Spleen (tissue), 11 donors: ENCODE data around the gene NAA40. TPM values are rescaled to one million over a fixed set of nuclear protein-coding genes. Genes with fewer than 3 reads are reported as not detected.

ENCODE experiments used
- DNase-seq: peaks from one replicate; pipeline ENCODE4 v3.0.0-alpha.2; 2020
- H3K27ac ChIP-seq, 8 donors: fragments of 200-600 bp; sonication (generic) in 7 of 8; 1 replicate in 4 of 8; 2 replicates in 4 of 8; pipeline versions ENCODE4 v1.5.0 to v1.8.0; 2016 to 2021; ENCODE audit warnings: inconsistent platforms in 4 of 8, mild to moderate bottlenecking in 4 of 8, moderate library complexity in 1 of 8
- H3K27me3 ChIP-seq, 7 donors: fragments of 200-600 bp; sonication (generic) in 6 of 7; replicated peaks in 1 of 7; 1 replicate in 4 of 7; 2 replicates in 3 of 7; pipeline versions ENCODE4 v1.5.0 to v1.8.0; 2016 to 2021; ENCODE audit warnings: inconsistent platforms in 3 of 7, mild to moderate bottlenecking in 1 of 7
- H3K36me3 ChIP-seq, 6 donors: fragments of 200-600 bp; sonication (generic) in 5 of 6; 1 replicate in 4 of 6; 2 replicates in 2 of 6; pipeline versions ENCODE4 v1.5.0 to v1.8.0; 2016 to 2021; ENCODE audit warnings: inconsistent platforms in 2 of 6
- H3K4me1 ChIP-seq, 6 donors: fragments of 200-600 bp; sonication (generic) in 5 of 6; 1 replicate in 3 of 6; 2 replicates in 3 of 6; pipeline versions ENCODE4 v1.5.0 to v1.8.0; 2016 to 2021; ENCODE audit warnings: inconsistent platforms in 3 of 6
- H3K4me3 ChIP-seq, 8 donors: fragments of 200-600 bp; sonication (generic) in 7 of 8; 1 replicate in 4 of 8; 2 replicates in 4 of 8; pipeline versions ENCODE4 v1.5.0 to v1.8.0; 2016 to 2021; ENCODE audit warnings: inconsistent platforms in 4 of 8, mild to moderate bottlenecking in 4 of 8, moderate library complexity in 2 of 8
- H3K9me3 ChIP-seq, 8 donors: fragments of 200-600 bp; sonication (generic) in 7 of 8; 1 replicate in 4 of 8; 2 replicates in 4 of 8; pipeline versions ENCODE4 v1.5.0 to v1.8.0; 2016 to 2021; ENCODE audit warnings: inconsistent platforms in 4 of 8
- POLR2A ChIP-seq, 3 donors: fragments of 450-650 bp; IDR thresholded peaks; one replicate each; pipeline ENCODE4 v1.5.1; 2017; ENCODE audit warnings: antibody characterized with exemption in 3 of 3, mild to moderate bottlenecking in 1 of 3
- POLR2AphosphoS5 ChIP-seq, 3 donors: sonication (generic); formaldehyde crosslinking; IDR thresholded peaks; one replicate each; pipeline ENCODE4 v1.5.1; 2017; ENCODE audit warnings: antibody characterized with exemption in 3 of 3
- WGBS, 5 donors: extraction: QIAGEN DNeasy Blood & Tissue Kit in 3 of 5; methylation state at CpG; one replicate each; pipeline versions ENCODE4 v1.1.5 to v1.1.7; 2013 to 2018; 5-methylcytosine and 5-hydroxymethylcytosine counted together
- intact Hi-C: fragments of 100-400 bp; cut with DNase I; formaldehyde crosslinking; loops from one replicate; pipeline ENCODE4 v1.15.0; 2023; ENCODE audit warnings: low total_unique reads
- polyA plus RNA-seq, 3 donors: library from polyadenylated mRNA; stranded (reverse); fragments of 200-250 nt; gene quantifications; one replicate each; pipeline ENCODE4 v1.2.1, GENCODE V29; 2013
- total RNA-seq, 7 donors: library from RNA; depleted of rRNA in 3 of 7; stranded (reverse); fragments of >200 nt in 3 of 7; fragmentation: NEBNext Ultra II Directional in 4 of 7; extraction: Animal tissue kit (Norgen Biotek cat#: 25700) in 4 of 7; gene quantifications; one replicate each; pipeline versions ENCODE4 v1.1.0 to v1.2.1, GENCODE V29; 2016 to 2021
- TF ChIP-seq, protein P1 (sequence below), 11 experiments: fragments of 200-600 bp in 7 of 11; fragments of 450-650 bp in 4 of 11; sonication (generic) in 4 of 11; IDR thresholded peaks in 8 of 11; conservative IDR thresholded peaks in 3 of 11; 1 replicate in 7 of 11; 2 replicates in 4 of 11; pipeline versions ENCODE4 v1.4.0 to v1.8.0; 2016 to 2021; ENCODE audit warnings: antibody characterized with exemption in 11 of 11, inconsistent platforms in 4 of 11, mild to moderate bottlenecking in 1 of 11
- donor health status: healthy with polysubstance abuse.
- donor health status: DM: no; HTN: no; CAD: no; lungs with moderate emphysema.
- donor health status: DM: no; HTN: no; CAD: no.
- donor health status: Bipolar disorder and iron deficiency.
- donor health status: healthy.
- donor health status: DM: no; HTN: no; CAD: no.
- donor health status: DM: yes; HTN: yes; CAD: no.

Gene NAA40
- total and polyA plus RNA-seq, 10 donors = 12.1 to 45.4 (median 30.2) TPM

DNA sequence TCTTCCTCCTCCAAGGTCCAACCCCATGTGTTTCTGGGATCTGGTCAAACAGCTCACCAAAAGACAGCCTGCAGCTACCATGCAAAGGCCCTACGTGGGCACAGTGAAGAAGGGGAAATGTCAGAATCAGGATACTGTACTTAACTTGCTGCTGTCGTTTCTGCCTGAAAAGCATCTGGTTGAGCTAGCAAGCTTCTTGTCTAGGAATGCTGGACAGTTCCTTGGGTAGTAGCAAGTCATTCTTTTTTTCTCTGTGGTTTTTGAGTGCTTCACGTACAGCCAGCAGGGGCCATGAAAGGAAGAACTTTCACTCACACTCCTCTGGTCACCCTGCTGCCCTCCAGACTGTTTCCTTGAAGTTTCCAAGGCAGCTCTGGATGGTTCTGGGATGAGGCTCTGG lies 46.6 kb upstream of the NAA40 start:
- no peak for DNase-seq
- 18 to 30% (median 20%) methylated on average over 3 of the region's 3 CpGs for WGBS, 5 donors
- peaks cover 31 to 85% (median 51%) of the 10 kb centered on the region in 6 donors for H3K4me1 ChIP-seq

DNA sequence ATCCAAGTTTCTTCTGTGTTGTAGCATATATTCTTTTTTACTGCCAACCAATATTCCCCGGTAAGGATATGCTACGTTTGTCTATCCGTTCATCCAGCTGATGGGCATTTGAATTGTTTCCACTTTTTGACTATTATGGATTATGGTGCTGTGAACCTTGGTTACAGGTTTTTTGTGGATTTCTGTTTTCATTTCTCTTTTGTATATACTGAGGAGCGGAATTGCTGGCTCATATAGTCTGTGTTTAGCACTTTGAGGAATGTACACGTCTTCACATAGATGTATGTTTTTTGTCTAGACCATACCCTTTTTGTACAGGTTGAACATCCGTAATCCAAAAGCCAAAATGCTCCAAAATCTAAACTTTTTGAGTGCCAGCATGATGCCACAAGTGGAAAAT lies 45.4 kb upstream of the NAA40 start:
- no peaks in the 10 kb centered on the region for H3K27me3 ChIP-seq
- 95 to 99% (median 97%) methylated on average over 6 of the region's 6 CpGs for WGBS, 5 donors
- DNase-seq = no peak
- intact Hi-C loops = no loop called here
- no peaks in the 10 kb centered on the region for H3K9me3 ChIP-seq
- H3K4me3 ChIP-seq = no peak overlapping the region
- H3K4me1 ChIP-seq = peaks cover 20 to 73% (median 39%) of the 10 kb centered on the region in 6 donors
- TF ChIP-seq POLR2AphosphoS5 (IDR thresholded peaks at IDR 0.05) (no peak), POLR2A (IDR thresholded peaks at IDR 0.05) (no peak)
- TF ChIP-seq, protein P1, sequence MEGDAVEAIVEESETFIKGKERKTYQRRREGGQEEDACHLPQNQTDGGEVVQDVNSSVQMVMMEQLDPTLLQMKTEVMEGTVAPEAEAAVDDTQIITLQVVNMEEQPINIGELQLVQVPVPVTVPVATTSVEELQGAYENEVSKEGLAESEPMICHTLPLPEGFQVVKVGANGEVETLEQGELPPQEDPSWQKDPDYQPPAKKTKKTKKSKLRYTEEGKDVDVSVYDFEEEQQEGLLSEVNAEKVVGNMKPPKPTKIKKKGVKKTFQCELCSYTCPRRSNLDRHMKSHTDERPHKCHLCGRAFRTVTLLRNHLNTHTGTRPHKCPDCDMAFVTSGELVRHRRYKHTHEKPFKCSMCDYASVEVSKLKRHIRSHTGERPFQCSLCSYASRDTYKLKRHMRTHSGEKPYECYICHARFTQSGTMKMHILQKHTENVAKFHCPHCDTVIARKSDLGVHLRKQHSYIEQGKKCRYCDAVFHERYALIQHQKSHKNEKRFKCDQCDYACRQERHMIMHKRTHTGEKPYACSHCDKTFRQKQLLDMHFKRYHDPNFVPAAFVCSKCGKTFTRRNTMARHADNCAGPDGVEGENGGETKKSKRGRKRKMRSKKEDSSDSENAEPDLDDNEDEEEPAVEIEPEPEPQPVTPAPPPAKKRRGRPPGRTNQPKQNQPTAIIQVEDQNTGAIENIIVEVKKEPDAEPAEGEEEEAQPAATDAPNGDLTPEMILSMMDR (IDR thresholded peaks at IDR 0.05 in 8 of 11, conservative IDR thresholded peaks at IDR 0.05 in 3 of 11) = no peak
- peaks cover 0 to 69% (median 39%) of the 10 kb centered on the region in 6 donors for H3K36me3 ChIP-seq
- no peak overlapping the region for H3K27ac ChIP-seq

More for the DNA sequence above, 46.6 kb upstream of the NAA40 start:
- H3K27me3 ChIP-seq = no peaks in the 10 kb centered on the region
- no peaks in the 10 kb centered on the region for H3K9me3 ChIP-seq
- TF ChIP-seq, protein P1 (IDR thresholded peaks at IDR 0.05 in 8 of 11, conservative IDR thresholded peaks at IDR 0.05 in 3 of 11) = no peak
- TF ChIP-seq POLR2AphosphoS5 (IDR thresholded peaks at IDR 0.05) = no peak
- intact Hi-C loops = no loop called here
- peaks cover 0 to 57% (median 28%) of the 10 kb centered on the region in 6 donors for H3K36me3 ChIP-seq
- no peak overlapping the region for H3K4me3 ChIP-seq
- peak overlapping the region in 3 of 8 donors; percentile 19 to 25 (median 20) for H3K27ac ChIP-seq

DNA sequence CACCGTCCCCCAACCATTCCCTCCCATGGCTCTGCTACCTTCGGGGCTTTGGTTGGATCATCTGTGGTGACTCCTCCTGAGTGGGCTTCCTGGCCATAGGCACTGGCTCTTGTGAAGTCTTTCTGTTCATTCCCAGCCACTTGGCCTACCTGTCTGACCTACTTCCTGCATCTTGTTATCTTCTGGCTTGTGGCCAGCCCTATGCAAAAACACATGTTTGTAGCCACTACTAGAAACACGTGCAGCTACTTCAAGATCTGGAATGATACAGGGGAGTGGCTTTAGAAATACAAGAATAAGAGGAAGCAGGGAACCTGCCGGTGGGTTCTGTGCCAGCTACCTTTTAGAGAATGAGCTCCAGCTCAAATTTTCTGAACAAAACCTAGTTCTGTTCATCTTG lies 42.7 kb upstream of the NAA40 start:
- H3K4me1 ChIP-seq = peaks cover 0 to 46% (median 14%) of the 10 kb centered on the region in 6 donors
- no peak for TF ChIP-seq POLR2A (IDR thresholded peaks at IDR 0.05)
- TF ChIP-seq, protein P1 (IDR thresholded peaks at IDR 0.05 in 8 of 11, conservative IDR thresholded peaks at IDR 0.05 in 3 of 11) = no peak
- TF ChIP-seq POLR2AphosphoS5 (IDR thresholded peaks at IDR 0.05) = no peak
- intact Hi-C loops = no loop called here
- no peak overlapping the region for H3K27ac ChIP-seq
- no peak for DNase-seq
- H3K27me3 ChIP-seq = no peaks in the 10 kb centered on the region
- no peaks in the 10 kb centered on the region for H3K9me3 ChIP-seq
- H3K4me3 ChIP-seq = no peak overlapping the region
- H3K36me3 ChIP-seq = peaks cover 10 to 86% (median 66%) of the 10 kb centered on the region in 6 donors
- 67 to 76% (median 70%) methylated on average over 4 of the region's 4 CpGs for WGBS, 5 donors

DNA sequence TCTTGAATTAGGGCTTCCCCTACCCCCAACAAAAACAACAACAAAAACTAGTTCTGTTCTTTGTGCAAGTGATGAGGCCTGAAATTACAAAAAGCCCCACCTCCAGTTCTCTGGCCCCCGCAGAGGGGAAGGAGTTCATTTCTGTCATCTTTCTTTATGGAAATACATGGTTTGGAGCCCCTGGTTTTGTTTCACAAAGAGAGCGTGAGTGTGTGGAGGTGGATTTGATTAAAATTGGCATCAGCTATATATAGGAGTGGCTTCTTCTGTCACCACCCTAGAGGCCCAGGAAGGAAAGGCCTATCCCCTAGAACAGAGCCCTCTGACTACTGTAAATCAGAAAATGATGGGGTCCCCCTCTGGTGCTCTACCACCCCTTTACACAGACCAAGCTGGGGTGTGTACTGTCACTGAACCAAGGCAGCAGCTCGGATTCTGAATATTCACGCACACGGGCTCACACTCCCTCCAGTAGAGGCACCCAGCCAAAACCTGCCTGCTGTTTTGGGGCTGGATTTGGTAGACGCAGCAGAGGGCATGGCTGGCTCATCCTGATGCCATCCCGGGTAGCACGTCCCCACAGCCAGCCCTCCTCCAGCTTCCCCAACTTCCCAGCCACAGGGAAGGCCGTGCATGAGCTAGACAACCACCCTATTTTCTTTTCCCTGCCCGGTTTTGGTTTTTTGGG lies 41.2 kb upstream of the NAA40 start:
- WGBS, 5 donors = 93 to 97% (median 94%) methylated on average over 10 of the region's 10 CpGs
- Histone ChIP-seq H3K4me1 (peaks cover 0 to 31% (median under 1%) of the 10 kb centered on the region in 6 donors), H3K36me3 (peaks cover 15 to 94% (median 76%) of the 10 kb centered on the region in 6 donors), H3K9me3 (no peaks in the 10 kb centered on the region), H3K27ac (no peak overlapping the region), H3K4me3 (no peak overlapping the region), H3K27me3 (no peaks in the 10 kb centered on the region)
- no peak for DNase-seq
- intact Hi-C loops = no loop called here
- TF ChIP-seq POLR2AphosphoS5 (IDR thresholded peaks at IDR 0.05) = peak in 1 of 3 donors; percentile 24
- TF ChIP-seq, protein P1 (IDR thresholded peaks at IDR 0.05 in 8 of 11, conservative IDR thresholded peaks at IDR 0.05 in 3 of 11) = no peak
